B cell (primary cell): ENCODE measurements around the gene TACC3.

Source experiments
- EZH2 ChIP-seq: IDR thresholded peaks from 2 replicates; pipeline ENCODE4 v1.6.1; 2012; ENCODE audit warnings: borderline replicate concordance, low read depth, mild to moderate bottlenecking, moderate library complexity, low read length; ENCODE audit not compliant: insufficient read depth, poor library complexity, severe bottlenecking
- TF ChIP-seq, protein P1 (sequence below): fragments of 200-600 bp; IDR thresholded peaks from one replicate; pipeline ENCODE4 v1.8.0; 2022; ENCODE audit warnings: antibody characterized with exemption, mild to moderate bottlenecking

GRCh38 chr4:1750381-1751154, 29.2 kb downstream of the TACC3 start:
- TF ChIP-seq, protein P1, sequence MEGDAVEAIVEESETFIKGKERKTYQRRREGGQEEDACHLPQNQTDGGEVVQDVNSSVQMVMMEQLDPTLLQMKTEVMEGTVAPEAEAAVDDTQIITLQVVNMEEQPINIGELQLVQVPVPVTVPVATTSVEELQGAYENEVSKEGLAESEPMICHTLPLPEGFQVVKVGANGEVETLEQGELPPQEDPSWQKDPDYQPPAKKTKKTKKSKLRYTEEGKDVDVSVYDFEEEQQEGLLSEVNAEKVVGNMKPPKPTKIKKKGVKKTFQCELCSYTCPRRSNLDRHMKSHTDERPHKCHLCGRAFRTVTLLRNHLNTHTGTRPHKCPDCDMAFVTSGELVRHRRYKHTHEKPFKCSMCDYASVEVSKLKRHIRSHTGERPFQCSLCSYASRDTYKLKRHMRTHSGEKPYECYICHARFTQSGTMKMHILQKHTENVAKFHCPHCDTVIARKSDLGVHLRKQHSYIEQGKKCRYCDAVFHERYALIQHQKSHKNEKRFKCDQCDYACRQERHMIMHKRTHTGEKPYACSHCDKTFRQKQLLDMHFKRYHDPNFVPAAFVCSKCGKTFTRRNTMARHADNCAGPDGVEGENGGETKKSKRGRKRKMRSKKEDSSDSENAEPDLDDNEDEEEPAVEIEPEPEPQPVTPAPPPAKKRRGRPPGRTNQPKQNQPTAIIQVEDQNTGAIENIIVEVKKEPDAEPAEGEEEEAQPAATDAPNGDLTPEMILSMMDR, result no peak
- no peak for TF ChIP-seq EZH2
